HepG2 (cell line): ENCODE measurements around the gene CCDC91. TPM values are rescaled to one million over a fixed set of nuclear protein-coding genes. Genes with fewer than 3 reads are reported as not detected.

Source experiments
- ATAC-seq: fragments of 200-7000 bp; cut with Tn5 transposase; 3 replicates; pipeline ENCODE4 v1.9.1; 2020; ENCODE audit warnings: mild to moderate bottlenecking, moderate library complexity
- BruUV-seq: library from RNA; stranded (reverse); fragments of 400-500 nt; replicated peaks from 2 replicates; lab custom pipeline; 2021; lab: Mats Ljungman, UMichigan
- CTCF ChIA-PET: fragments of 300-600 bp; formaldehyde crosslinking; extraction: SDS; loops from one replicate; lab custom pipeline; 2021; ENCODE audit warnings: low total read pairs, inconsistent platforms, low intra/inter-chr PET ratio; lab: Yijun Ruan, JAX
- POLR2A ChIA-PET: fragments of 350-600 bp; sonication (Branson Sonifier 250); formaldehyde crosslinking; loops from one replicate; lab custom pipeline; 2020; ENCODE audit warnings: antibody characterized with exemption, inconsistent platforms; lab: Yijun Ruan, JAX
- DNase-seq: peaks from one replicate; pipeline ENCODE4 v3.0.0-alpha.2; 2015; ENCODE audit warnings: low spot score
- FAIRE-seq: peaks from 3 replicates; lab custom pipeline; 2011; peaks lifted over from hg19 to GRCh38; lab: Jason Lieb, UNC
- H2AFZ ChIP-seq: one replicate; pipeline ENCODE4 v1.6.1; 2011; ENCODE audit warnings: low read length, inconsistent platforms
- H3K27ac ChIP-seq: fragments of 300-600 bp; 3 replicates; pipeline ENCODE4 v1.8.0; 2011; ENCODE audit warnings: mixed run types, mild to moderate bottlenecking, mixed read lengths, low read length, inconsistent platforms; ENCODE audit not compliant: insufficient read depth; ENCODE audit errors: extremely low read length
- H3K27me3 ChIP-seq, 2 experiments: fragments of 200-600 bp in 1 of 2; 2 replicates in 1 of 2; 3 replicates in 1 of 2; pipeline versions ENCODE4 v1.6.0 to v1.8.0; 2011; ENCODE audit warnings: low read length in 2 of 2, mild to moderate bottlenecking in 2 of 2, moderate library complexity in 2 of 2, inconsistent platforms in 1 of 2; ENCODE audit not compliant: insufficient read depth in 2 of 2, control insufficient read depth in 1 of 2
- H3K36me3 ChIP-seq, 2 experiments: fragments of 200-600 bp in 1 of 2; replicated peaks in 1 of 2; 2 replicates in 1 of 2; 3 replicates in 1 of 2; pipeline versions ENCODE4 v1.5.1 to v1.8.0; 2011; ENCODE audit warnings: low read length in 2 of 2, inconsistent platforms in 1 of 2; ENCODE audit not compliant: insufficient read depth in 2 of 2, control insufficient read depth in 1 of 2
- H3K4me1 ChIP-seq: 2 replicates; pipeline ENCODE4 v1.5.1; 2012; ENCODE audit warnings: low read length, inconsistent platforms; ENCODE audit not compliant: insufficient read depth
- H3K4me2 ChIP-seq: 2 replicates; pipeline ENCODE4 v1.6.0; 2011; ENCODE audit warnings: low read depth, low read length, inconsistent platforms
- H3K4me3 ChIP-seq, 3 experiments: fragments of 200-600 bp in 1 of 3; sonication (generic), shearing (Covaris generic) in 1 of 3; replicated peaks in 1 of 3; 2 replicates each; pipeline ENCODE4 v1.5.1; 2011 to 2016; ENCODE audit warnings: low read length in 3 of 3, inconsistent platforms in 2 of 3, low read depth in 2 of 3, mild to moderate bottlenecking in 2 of 3, control low read depth in 1 of 3, mixed read lengths in 1 of 3; ENCODE audit not compliant: insufficient read depth in 1 of 3
- H3K79me2 ChIP-seq: one replicate; pipeline ENCODE4 v1.6.1; 2011; ENCODE audit warnings: low read length, inconsistent platforms; ENCODE audit not compliant: insufficient read depth
- H3K9ac ChIP-seq: 2 replicates; pipeline ENCODE4 v1.6.0; 2011; ENCODE audit warnings: mild to moderate bottlenecking, low read depth, low read length, inconsistent platforms; ENCODE audit not compliant: insufficient read depth
- H3K9me3 ChIP-seq: 2 replicates; pipeline ENCODE4 v1.5.1; 2012; ENCODE audit warnings: mild to moderate bottlenecking, low read length
- H4K20me1 ChIP-seq: 2 replicates; pipeline ENCODE4 v1.6.0; 2011; ENCODE audit warnings: inconsistent platforms, mild to moderate bottlenecking, low read length, moderate library complexity; ENCODE audit not compliant: insufficient read depth
- HDAC1 ChIP-seq: sonication (generic); formaldehyde crosslinking; IDR thresholded peaks from 2 replicates; pipeline ENCODE4 v1.5.1; 2020; ENCODE audit warnings: mild to moderate bottlenecking, missing genetic modification reagents
- HNF4A ChIP-seq: sonication (generic); formaldehyde crosslinking; IDR thresholded peaks from 2 replicates; pipeline ENCODE4 v1.4.0; 2020; ENCODE audit warnings: missing genetic modification reagents
- NFKB2 ChIP-seq: sonication (generic); formaldehyde crosslinking; IDR thresholded peaks from 2 replicates; pipeline ENCODE4 v1.4.0; 2020; ENCODE audit warnings: missing genetic modification reagents, borderline replicate concordance
- NPAS2 ChIP-seq: sonication (generic); formaldehyde crosslinking; IDR thresholded peaks from 2 replicates; pipeline ENCODE4 v1.8.0; 2022; ENCODE audit warnings: mild to moderate bottlenecking, missing genetic modification reagents, borderline replicate concordance
- RAD21 ChIP-seq: fragments of 450-650 bp; formaldehyde crosslinking; IDR thresholded peaks from 2 replicates; pipeline ENCODE4 v1.5.0; 2020; ENCODE audit warnings: mild to moderate bottlenecking
- RFX3 ChIP-seq: IDR thresholded peaks from 2 replicates; pipeline ENCODE4 v1.6.1; 2016; ENCODE audit warnings: missing biosample characterization, missing genetic modification reagents
- RXRB ChIP-seq: IDR thresholded peaks from 2 replicates; pipeline ENCODE4 v1.6.1; 2016; ENCODE audit warnings: borderline replicate concordance, missing genetic modification reagents, missing compliant biosample characterization
- SAP130 ChIP-seq: IDR thresholded peaks from 2 replicates; pipeline ENCODE4 v1.6.1; 2016; ENCODE audit warnings: low read depth
- SP4 ChIP-seq: sonication (generic); formaldehyde crosslinking; IDR thresholded peaks from 2 replicates; pipeline ENCODE4 v1.8.1; 2023; ENCODE audit warnings: mild to moderate bottlenecking, missing genetic modification reagents
- SRY ChIP-seq: sonication (generic); formaldehyde crosslinking; IDR thresholded peaks from 2 replicates; pipeline ENCODE4 v1.8.0; 2022; ENCODE audit warnings: mild to moderate bottlenecking, missing genetic modification reagents
- STAG1 ChIP-seq: sonication (generic); formaldehyde crosslinking; IDR thresholded peaks from 2 replicates; pipeline ENCODE4 v1.4.0; 2020; ENCODE audit warnings: missing genetic modification reagents
- SUZ12 ChIP-seq: fragments of 150-350 bp; IDR thresholded peaks from 2 replicates; pipeline ENCODE4 v1.6.1; 2014; ENCODE audit warnings: low read depth, low read length
- XRCC5 ChIP-seq: fragments of 200-400 bp; formaldehyde crosslinking; optimal IDR thresholded peaks from 2 replicates; pipeline ENCODE3; 2017; ENCODE audit warnings: mild to moderate bottlenecking, low read length
- ZBTB20 ChIP-seq: sonication (generic); formaldehyde crosslinking; IDR thresholded peaks from 2 replicates; pipeline ENCODE4 v1.8.1; 2023; ENCODE audit warnings: missing genetic modification reagents, low read depth, mild to moderate bottlenecking, borderline replicate concordance
- ZEB1 ChIP-seq: IDR thresholded peaks from 2 replicates; pipeline ENCODE4 v1.6.1; 2012; ENCODE audit warnings: mild to moderate bottlenecking, low read depth, inconsistent platforms; ENCODE audit not compliant: insufficient replicate concordance
- ZNF230 ChIP-seq: sonication (generic); formaldehyde crosslinking; IDR thresholded peaks from 2 replicates; pipeline ENCODE4 v1.4.0; 2020; ENCODE audit warnings: mild to moderate bottlenecking, missing genetic modification reagents
- ZNF589 ChIP-seq: sonication (generic); formaldehyde crosslinking; conservative IDR thresholded peaks from 2 replicates; pipeline ENCODE4 v1.8.0; 2022; ENCODE audit warnings: mild to moderate bottlenecking, moderate library complexity, missing genetic modification reagents
- ZNF781 ChIP-seq: sonication (generic); formaldehyde crosslinking; IDR thresholded peaks from 2 replicates; pipeline ENCODE4 v1.5.1; 2020; ENCODE audit warnings: borderline replicate concordance, mild to moderate bottlenecking, missing genetic modification reagents; ENCODE audit errors: not compliant biosample characterization
- WGBS: methylation state at CpG from one replicate; pipeline ENCODE4 v1.1.6; 2017; ENCODE audit warnings: low lambda C conversion rate; 5-methylcytosine and 5-hydroxymethylcytosine counted together
- in situ Hi-C: cut with HindIII; loops from 2 replicates; pipeline ENCODE4 v1.10.0; 2017; ENCODE audit warnings: low pct_unique_long_range_greater_than_20kb; ENCODE audit not compliant: extremely low pct_ligation_motif_present
- intact Hi-C: fragments of 100-400 bp; cut with micrococcal nuclease; formaldehyde crosslinking; loops from one replicate; pipeline ENCODE4 v1.10.0; 2022; ENCODE audit not compliant: unreplicated experiment
- polyA plus RNA-seq, 8 experiments: library from polyadenylated mRNA; depleted of rRNA in 3 of 8; stranded (reverse) in 7 of 8; unstranded in 1 of 8; fragments of >200 nt; fragmentation: Illumina TruSeq in 4 of 8; extraction: Trizol in 4 of 8; gene quantifications; 2 replicates each; pipeline versions ENCODE4 v1.2.1 to v1.2.3, GENCODE V29; 2011 to 2016; ENCODE audit warnings: low read depth in 4 of 8, missing spikeins in 1 of 8, mixed read lengths in 1 of 8; ENCODE audit not compliant: insufficient read depth in 1 of 8
- total RNA-seq, 5 experiments: library from RNA; depleted of rRNA; stranded (reverse); fragments of >200 nt; fragmentation: Illumina TruSeq; extraction: Trizol; gene quantifications; 2 replicates each; pipeline ENCODE4 v1.2.3, GENCODE V29; 2016; ENCODE audit warnings: low read depth in 1 of 5
- TF ChIP-seq, protein P1 (sequence below): sonication (generic); formaldehyde crosslinking; IDR thresholded peaks from 2 replicates; pipeline ENCODE4 v1.5.0; 2020; ENCODE audit warnings: mild to moderate bottlenecking, missing genetic modification reagents, moderate library complexity
- TF ChIP-seq, protein P2 (sequence below): sonication (generic); formaldehyde crosslinking; IDR thresholded peaks from 2 replicates; pipeline ENCODE4 v1.8.0; 2022; ENCODE audit warnings: missing genetic modification reagents, mild to moderate bottlenecking, moderate library complexity, borderline replicate concordance
- TF ChIP-seq, protein P3 (sequence below): sonication (generic); formaldehyde crosslinking; IDR thresholded peaks from 2 replicates; pipeline ENCODE4 v1.8.1; 2023; ENCODE audit warnings: missing genetic modification reagents, inconsistent platforms, borderline replicate concordance

Gene CCDC91
- total and polyA plus RNA-seq, 2 of the 13 experiments (the other 11 are each of a cell fraction or from before 2014, with no cell fraction given), result 9.8 to 15.8 TPM

DNA sequence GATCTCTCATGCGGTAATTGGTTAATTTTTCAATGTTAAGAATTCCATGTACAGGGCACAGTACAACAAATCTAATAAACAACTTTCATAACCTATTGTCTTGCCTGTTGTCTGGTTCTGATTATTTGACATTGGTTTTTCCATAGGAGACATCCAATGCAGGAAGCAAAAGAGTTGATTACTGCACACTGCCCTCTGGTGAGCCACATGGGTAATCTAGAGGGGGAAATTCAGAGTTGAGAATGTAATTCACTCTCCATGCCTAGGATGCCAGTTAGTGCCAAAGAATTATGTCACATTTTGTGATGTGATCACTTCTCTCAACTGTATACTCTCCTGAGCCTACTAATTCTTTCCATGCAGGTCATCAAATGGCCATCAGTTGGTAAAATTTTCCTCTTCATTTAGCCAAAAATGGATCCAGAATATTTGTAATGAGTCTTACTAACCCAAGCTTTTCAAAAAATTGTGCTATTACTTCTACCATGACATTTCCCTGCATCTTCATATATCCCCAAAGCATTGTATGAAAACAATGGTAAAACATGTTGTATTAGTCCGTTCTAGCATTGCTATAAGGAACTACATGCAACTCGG lies 17.7 kb upstream of the CCDC91 start:
- intact Hi-C loops, result loop anchor here (1.0 kb wide), 1 partner anchor 203 kb away; no protein-coding TSS in a partner anchor
- ATAC-seq (peak; percentile 85), FAIRE-seq (peak; percentile 55), DNase-seq (peak; percentile 39)
- no peaks in the 10 kb centered on the region for H3K36me3 ChIP-seq
- H4K20me1 ChIP-seq, result no peaks in the 10 kb centered on the region
- no peak overlapping the region for H3K27ac ChIP-seq
- H3K4me1 ChIP-seq, result no peaks in the 10 kb centered on the region
- H3K4me2 ChIP-seq, result no peak overlapping the region
- H3K4me3 ChIP-seq, result no peak overlapping the region
- no peaks in the 10 kb centered on the region for H3K27me3 ChIP-seq
- ChIA-PET CTCF (interaction anchor here (1.8 kb wide), 1 partner anchor 439 kb away, joined by 10 read pairs; no protein-coding TSS in a partner anchor), POLR2A (no interaction called here)
- H2AFZ ChIP-seq, result no peak overlapping the region
- no peaks in the 10 kb centered on the region for H3K79me2 ChIP-seq
- WGBS, result 2% methylated on average over 3 of the region's 3 CpGs
- H3K9ac ChIP-seq, result no peak overlapping the region
- in situ Hi-C loops, result loop anchor here (25.0 kb wide), 1 partner anchor 435 kb away; no protein-coding TSS in a partner anchor
- no TSS peak for BruUV-seq
- no peaks in the 10 kb centered on the region for H3K9me3 ChIP-seq
- TF ChIP-seq STAG1 (peak; percentile 64), ZNF230 (CRISPR knock-in tag) (no peak), NPAS2 (CRISPR knock-in tag) (no peak), RAD21 (CRISPR knock-in tag) (peak; percentile 33; the same call in 1 of the 2 replicates), ZEB1 (no peak), SAP130 (CRISPR knock-in tag) (no peak), XRCC5 (no peak), HNF4A (no peak), ZNF781 (no peak), ZBTB20 (CRISPR knock-in tag) (no peak), SUZ12 (no peak), RXRB (CRISPR knock-in tag) (no peak), SP4 (no peak), ZNF589 (CRISPR knock-in tag) (no peak), NFKB2 (CRISPR knock-in tag) (no peak), RFX3 (CRISPR knock-in tag) (no peak), HDAC1 (CRISPR knock-in tag) (no peak), SRY (CRISPR knock-in tag) (no peak)
- TF ChIP-seq, protein P1, sequence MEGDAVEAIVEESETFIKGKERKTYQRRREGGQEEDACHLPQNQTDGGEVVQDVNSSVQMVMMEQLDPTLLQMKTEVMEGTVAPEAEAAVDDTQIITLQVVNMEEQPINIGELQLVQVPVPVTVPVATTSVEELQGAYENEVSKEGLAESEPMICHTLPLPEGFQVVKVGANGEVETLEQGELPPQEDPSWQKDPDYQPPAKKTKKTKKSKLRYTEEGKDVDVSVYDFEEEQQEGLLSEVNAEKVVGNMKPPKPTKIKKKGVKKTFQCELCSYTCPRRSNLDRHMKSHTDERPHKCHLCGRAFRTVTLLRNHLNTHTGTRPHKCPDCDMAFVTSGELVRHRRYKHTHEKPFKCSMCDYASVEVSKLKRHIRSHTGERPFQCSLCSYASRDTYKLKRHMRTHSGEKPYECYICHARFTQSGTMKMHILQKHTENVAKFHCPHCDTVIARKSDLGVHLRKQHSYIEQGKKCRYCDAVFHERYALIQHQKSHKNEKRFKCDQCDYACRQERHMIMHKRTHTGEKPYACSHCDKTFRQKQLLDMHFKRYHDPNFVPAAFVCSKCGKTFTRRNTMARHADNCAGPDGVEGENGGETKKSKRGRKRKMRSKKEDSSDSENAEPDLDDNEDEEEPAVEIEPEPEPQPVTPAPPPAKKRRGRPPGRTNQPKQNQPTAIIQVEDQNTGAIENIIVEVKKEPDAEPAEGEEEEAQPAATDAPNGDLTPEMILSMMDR (CRISPR knock-in tag), result peak; percentile 68
- TF ChIP-seq, protein P2, sequence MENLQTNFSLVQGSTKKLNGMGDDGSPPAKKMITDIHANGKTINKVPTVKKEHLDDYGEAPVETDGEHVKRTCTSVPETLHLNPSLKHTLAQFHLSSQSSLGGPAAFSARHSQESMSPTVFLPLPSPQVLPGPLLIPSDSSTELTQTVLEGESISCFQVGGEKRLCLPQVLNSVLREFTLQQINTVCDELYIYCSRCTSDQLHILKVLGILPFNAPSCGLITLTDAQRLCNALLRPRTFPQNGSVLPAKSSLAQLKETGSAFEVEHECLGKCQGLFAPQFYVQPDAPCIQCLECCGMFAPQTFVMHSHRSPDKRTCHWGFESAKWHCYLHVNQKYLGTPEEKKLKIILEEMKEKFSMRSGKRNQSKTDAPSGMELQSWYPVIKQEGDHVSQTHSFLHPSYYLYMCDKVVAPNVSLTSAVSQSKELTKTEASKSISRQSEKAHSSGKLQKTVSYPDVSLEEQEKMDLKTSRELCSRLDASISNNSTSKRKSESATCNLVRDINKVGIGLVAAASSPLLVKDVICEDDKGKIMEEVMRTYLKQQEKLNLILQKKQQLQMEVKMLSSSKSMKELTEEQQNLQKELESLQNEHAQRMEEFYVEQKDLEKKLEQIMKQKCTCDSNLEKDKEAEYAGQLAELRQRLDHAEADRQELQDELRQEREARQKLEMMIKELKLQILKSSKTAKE (CRISPR knock-in tag), result no peak
- TF ChIP-seq, protein P3, sequence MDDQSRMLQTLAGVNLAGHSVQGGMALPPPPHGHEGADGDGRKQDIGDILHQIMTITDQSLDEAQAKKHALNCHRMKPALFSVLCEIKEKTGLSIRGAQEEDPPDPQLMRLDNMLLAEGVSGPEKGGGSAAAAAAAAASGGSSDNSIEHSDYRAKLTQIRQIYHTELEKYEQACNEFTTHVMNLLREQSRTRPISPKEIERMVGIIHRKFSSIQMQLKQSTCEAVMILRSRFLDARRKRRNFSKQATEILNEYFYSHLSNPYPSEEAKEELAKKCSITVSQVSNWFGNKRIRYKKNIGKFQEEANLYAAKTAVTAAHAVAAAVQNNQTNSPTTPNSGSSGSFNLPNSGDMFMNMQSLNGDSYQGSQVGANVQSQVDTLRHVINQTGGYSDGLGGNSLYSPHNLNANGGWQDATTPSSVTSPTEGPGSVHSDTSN (CRISPR knock-in tag), result no peak
